A549 treated with dexamethasone at 1 μM for 4 hours (cell line): Measurements from ENCODE around the gene ZNF534. TPM values are rescaled to one million over a fixed set of nuclear protein-coding genes. Genes with fewer than 3 reads are reported as not detected.

Source experiments
- total RNA-seq: library from RNA; stranded (reverse); fragments of 200-300 nt; extraction: Qiagen RNA extraction; gene quantifications from 5 replicates; pipeline ENCODE4 v1.2.3, GENCODE V29; 2022

The ZNF534 gene
- total RNA-seq, result not detected in 5 replicates

GRCh38 chr19:52428937-52429336 lies at the start of gene ZNF534:
TSS of gene ZNF534 (plus strand) at chr19:52429148. CDS start at chr19:52431475, 2,327 bp downstream.

GRCh38 chr19:52397310-52398080 lies 31.5 kb upstream of the ZNF534 start, which contains the start of gene ZNF528:
TSS of gene ZNF528 (plus strand) at chr19:52397849. CDS start at chr19:52402014, 4,165 bp downstream.

GRCh38 chr19:52453324-52454094 lies 24.6 kb downstream of the ZNF534 start, which contains the start of gene ZNF578:
TSS of gene ZNF578 (plus strand) at chr19:52453553. CDS start at chr19:52501846, 48,293 bp downstream.

Other genes with a start within 250 kb of the ZNF534 start
- gene PPP2R1A, start 239.1 kb upstream of the ZNF534 start, total RNA-seq, result 207 to 293 TPM (median 288 TPM) in 5 replicates
- gene ZNF766, start 159.6 kb upstream of the ZNF534 start, total RNA-seq, result 8.0 to 12.1 TPM (median 10.5 TPM) in 5 replicates
- gene ZNF480, start 132.0 kb upstream of the ZNF534 start, total RNA-seq, result 10.0 to 19.8 TPM (median 16.6 TPM) in 5 replicates
- not detected in 5 replicates for gene ZNF610, start 92.9 kb upstream of the ZNF534 start, total RNA-seq
- gene ZNF880, start 59.2 kb upstream of the ZNF534 start, total RNA-seq, result 0.63 to 1.2 TPM (median 0.65 TPM) in 5 replicates
- gene ZNF528, start 31.3 kb upstream of the ZNF534 start, total RNA-seq, result 0.16 to 0.27 TPM (median 0.19 TPM) in 5 replicates
- not detected in 5 replicates for gene ZNF578, start 24.4 kb downstream of the ZNF534 start, total RNA-seq
- 0.06 to 0.26 TPM (median 0.16 TPM) in 5 replicates for gene ZNF808, start 98.5 kb downstream of the ZNF534 start, total RNA-seq
- gene ZNF701, start 141.1 kb downstream of the ZNF534 start, total RNA-seq, result 0.11 to 0.28 TPM (median 0.15 TPM) in 5 replicates
- gene ZNF83, start 209.2 kb downstream of the ZNF534 start, total RNA-seq, result 0.08 to 0.11 TPM (median 0.08 TPM) in 4 of 5 replicates, not detected in the other